MM.1S (cell line): Measurements from ENCODE around the gene CD93.

Source experiments
- DNase-seq: peaks from one replicate; pipeline ENCODE4 v3.0.0-alpha.2; 2015
- H2AFZ ChIP-seq: fragments of 300-600 bp; sonication (generic); 2 replicates; pipeline ENCODE4 v1.6.0; 2016; ENCODE audit warnings: antibody characterized with exemption, low read length
- H3F3A ChIP-seq: fragments of 300-600 bp; sonication (generic); 2 replicates; pipeline ENCODE4 v1.6.1; 2016; ENCODE audit warnings: mild to moderate bottlenecking, antibody characterized with exemption, low read length, moderate library complexity, mixed read lengths; ENCODE audit not compliant: insufficient read depth
- H3K27ac ChIP-seq: fragments of 300-600 bp; sonication (generic); 2 replicates; pipeline ENCODE4 v1.5.1; 2016; ENCODE audit warnings: mild to moderate bottlenecking, low read length
- H3K27me3 ChIP-seq: fragments of 300-600 bp; sonication (generic); replicated peaks from 2 replicates; pipeline ENCODE4 v1.6.0; 2016; ENCODE audit warnings: low read length; ENCODE audit not compliant: insufficient read depth
- H3K36me3 ChIP-seq: fragments of 300-600 bp; sonication (generic); replicated peaks from 2 replicates; pipeline ENCODE4 v1.6.1; 2016; ENCODE audit warnings: mild to moderate bottlenecking, low read length, mixed read lengths; ENCODE audit not compliant: insufficient read depth
- H3K4me1 ChIP-seq: fragments of 300-600 bp; sonication (generic); 2 replicates; pipeline ENCODE4 v1.6.1; 2016; ENCODE audit warnings: low read length, mixed read lengths
- H3K4me2 ChIP-seq: fragments of 300-600 bp; sonication (generic); 2 replicates; pipeline ENCODE4 v1.6.0; 2016; ENCODE audit warnings: low read depth, low read length
- H3K4me3 ChIP-seq: fragments of 300-600 bp; sonication (generic); 2 replicates; pipeline ENCODE4 v1.5.1; 2016; ENCODE audit warnings: low read length, mixed read lengths
- H3K79me2 ChIP-seq: fragments of 300-600 bp; sonication (generic); 2 replicates; pipeline ENCODE4 v1.6.1; 2016; ENCODE audit warnings: mixed run types, low read length, mixed read lengths
- H3K9ac ChIP-seq: fragments of 300-600 bp; sonication (generic); 2 replicates; pipeline ENCODE4 v1.6.1; 2016; ENCODE audit warnings: low read length, mixed read lengths
- H3K9me2 ChIP-seq: fragments of 300-600 bp; sonication (generic); replicated peaks from 2 replicates; pipeline ENCODE4 v1.6.1; 2016; ENCODE audit warnings: mild to moderate bottlenecking, low read length, mixed read lengths; ENCODE audit not compliant: insufficient read depth
- H3K9me3 ChIP-seq: fragments of 300-600 bp; sonication (generic); replicated peaks from 2 replicates; pipeline ENCODE4 v1.6.1; 2016; ENCODE audit warnings: mild to moderate bottlenecking, low read length, mixed read lengths; ENCODE audit not compliant: insufficient read depth
- H4K20me1 ChIP-seq: fragments of 300-600 bp; sonication (generic); 2 replicates; pipeline ENCODE4 v1.6.1; 2016; ENCODE audit warnings: mild to moderate bottlenecking, low read length, moderate library complexity, mixed read lengths; ENCODE audit not compliant: insufficient read depth
- CTCF ChIP-seq: fragments of 300-600 bp; sonication (generic); IDR thresholded peaks from 2 replicates; pipeline ENCODE4 v1.5.1; 2016; ENCODE audit warnings: antibody characterized with exemption, low read length, mixed read lengths
- EZH2 ChIP-seq: fragments of 300-600 bp; sonication (generic); optimal IDR thresholded peaks from 2 replicates; pipeline ENCODE3; 2017; ENCODE audit warnings: low read depth, mild to moderate bottlenecking, antibody characterized with exemption, low read length, mixed read lengths
- EZH2phosphoT487 ChIP-seq: fragments of 300-600 bp; sonication (generic); IDR thresholded peaks from 2 replicates; pipeline ENCODE4 v1.6.1; 2018; ENCODE audit warnings: antibody characterized with exemption, low read length

Gene CD93

GRCh38 chr20:23036371-23036770 lies 49.8 kb downstream of the CD93 start:
- H3K27ac ChIP-seq: no peak overlapping the region
- H3K4me3 ChIP-seq: no peak overlapping the region
- no peak overlapping the region for H3K9ac ChIP-seq
- no peaks in the 10 kb centered on the region for H3K36me3 ChIP-seq
- no peaks in the 10 kb centered on the region for H3K9me2 ChIP-seq
- no peaks in the 10 kb centered on the region for H3K9me3 ChIP-seq
- no peak overlapping the region for H2AFZ ChIP-seq
- H4K20me1 ChIP-seq: no peaks in the 10 kb centered on the region
- TF ChIP-seq EZH2 (no peak), EZH2phosphoT487 (no peak), CTCF (no peak)
- no peaks in the 10 kb centered on the region for H3K79me2 ChIP-seq
- H3F3A ChIP-seq: no peaks in the 10 kb centered on the region
- H3K27me3 ChIP-seq: no peaks in the 10 kb centered on the region
- H3K4me2 ChIP-seq: no peak overlapping the region
- DNase-seq: no peak
- no peaks in the 10 kb centered on the region for H3K4me1 ChIP-seq

DNA sequence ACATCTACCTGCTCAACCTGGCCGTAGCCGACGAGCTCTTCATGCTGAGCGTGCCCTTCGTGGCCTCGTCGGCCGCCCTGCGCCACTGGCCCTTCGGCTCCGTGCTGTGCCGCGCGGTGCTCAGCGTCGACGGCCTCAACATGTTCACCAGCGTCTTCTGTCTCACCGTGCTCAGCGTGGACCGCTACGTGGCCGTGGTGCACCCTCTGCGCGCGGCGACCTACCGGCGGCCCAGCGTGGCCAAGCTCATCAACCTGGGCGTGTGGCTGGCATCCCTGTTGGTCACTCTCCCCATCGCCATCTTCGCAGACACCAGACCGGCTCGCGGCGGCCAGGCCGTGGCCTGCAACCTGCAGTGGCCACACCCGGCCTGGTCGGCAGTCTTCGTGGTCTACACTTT lies 50.4 kb downstream of the CD93 start:
- Histone ChIP-seq H3K9me3 (no peaks in the 10 kb centered on the region), H3K79me2 (no peaks in the 10 kb centered on the region), H3K36me3 (no peaks in the 10 kb centered on the region), H3F3A (no peaks in the 10 kb centered on the region), H3K4me2 (no peak overlapping the region), H2AFZ (no peak overlapping the region), H3K4me1 (no peaks in the 10 kb centered on the region), H3K4me3 (no peak overlapping the region), H4K20me1 (no peaks in the 10 kb centered on the region), H3K9me2 (no peaks in the 10 kb centered on the region), H3K27ac (no peak overlapping the region), H3K27me3 (no peaks in the 10 kb centered on the region), H3K9ac (no peak overlapping the region)
- TF ChIP-seq EZH2: no peak
- DNase-seq: no peak

- H3K27me3 ChIP-seq: no peaks in the 10 kb centered on the region
- H3K79me2 ChIP-seq: no peaks in the 10 kb centered on the region
- no peak within 1 kb of the TSS for H2AFZ ChIP-seq
- H3K9me3 ChIP-seq: no peaks in the 10 kb centered on the region
- H3K27ac ChIP-seq: no peak within 1 kb of the TSS
- no peaks in the 10 kb centered on the region for H3K4me1 ChIP-seq
- no peaks in the 10 kb centered on the region for H3F3A ChIP-seq
- DNase-seq: no peak
- no peak within 1 kb of the TSS for H3K9ac ChIP-seq
- no peak within 1 kb of the TSS for H3K4me2 ChIP-seq
- no peaks in the 10 kb centered on the region for H4K20me1 ChIP-seq
- no peaks in the 10 kb centered on the region for H3K36me3 ChIP-seq
- no peak within 1 kb of the TSS for H3K4me3 ChIP-seq
- no peaks in the 10 kb centered on the region for H3K9me2 ChIP-seq
- TF ChIP-seq CTCF (no peak), EZH2 (no peak), EZH2phosphoT487 (no peak)
Measured at GRCh38 chr20:23034721-23035671, 51.1 kb downstream of the CD93 start, which contains the start of gene SSTR4. Gene SSTR4 (plus strand): TSS chr20:23035312. CDS start chr20:23035484, 172 bp downstream.

GRCh38 chr20:23033918-23034317 lies 52.2 kb downstream of the CD93 start:
- Histone ChIP-seq H3K9me3 (no peaks in the 10 kb centered on the region), H3K27ac (no peak overlapping the region)
- TF ChIP-seq CTCF: no peak
- no peak for TF ChIP-seq EZH2phosphoT487
- no peak for TF ChIP-seq EZH2

More at GRCh38 chr20:23033918-23034317, 52.2 kb downstream of the CD93 start:
- no peak overlapping the region for H2AFZ ChIP-seq
- no peaks in the 10 kb centered on the region for H3K9me2 ChIP-seq
- no peak overlapping the region for H3K9ac ChIP-seq
- H3K4me1 ChIP-seq: no peaks in the 10 kb centered on the region
- H3K36me3 ChIP-seq: no peaks in the 10 kb centered on the region
- H3K27me3 ChIP-seq: no peaks in the 10 kb centered on the region
- no peaks in the 10 kb centered on the region for H3F3A ChIP-seq
- DNase-seq: no peak
- H4K20me1 ChIP-seq: no peaks in the 10 kb centered on the region
- H3K4me2 ChIP-seq: no peak overlapping the region
- no peaks in the 10 kb centered on the region for H3K79me2 ChIP-seq
- H3K4me3 ChIP-seq: no peak overlapping the region
